ENCODE results near the gene RETREG3. TPM values are rescaled to one million over a fixed set of nuclear protein-coding genes. Genes with fewer than 3 reads are reported as not detected.

The RETREG3 gene
- total and polyA plus RNA-seq, 2 experiments from 2014 or later: 8.0 to 38.2 TPM

- TF ChIP-seq CREB1 (CRISPR knock-in tag; IDR thresholded peaks at IDR 0.05; ENCODE audit: low read depth): no peak
- TF ChIP-seq REST (IDR thresholded peaks at IDR 0.05; ENCODE audit: unreplicated experiment): no peak
Observed at GRCh38 chr17:42581744-42582270, 27.4 kb downstream of the RETREG3 start (continued).

DNA sequence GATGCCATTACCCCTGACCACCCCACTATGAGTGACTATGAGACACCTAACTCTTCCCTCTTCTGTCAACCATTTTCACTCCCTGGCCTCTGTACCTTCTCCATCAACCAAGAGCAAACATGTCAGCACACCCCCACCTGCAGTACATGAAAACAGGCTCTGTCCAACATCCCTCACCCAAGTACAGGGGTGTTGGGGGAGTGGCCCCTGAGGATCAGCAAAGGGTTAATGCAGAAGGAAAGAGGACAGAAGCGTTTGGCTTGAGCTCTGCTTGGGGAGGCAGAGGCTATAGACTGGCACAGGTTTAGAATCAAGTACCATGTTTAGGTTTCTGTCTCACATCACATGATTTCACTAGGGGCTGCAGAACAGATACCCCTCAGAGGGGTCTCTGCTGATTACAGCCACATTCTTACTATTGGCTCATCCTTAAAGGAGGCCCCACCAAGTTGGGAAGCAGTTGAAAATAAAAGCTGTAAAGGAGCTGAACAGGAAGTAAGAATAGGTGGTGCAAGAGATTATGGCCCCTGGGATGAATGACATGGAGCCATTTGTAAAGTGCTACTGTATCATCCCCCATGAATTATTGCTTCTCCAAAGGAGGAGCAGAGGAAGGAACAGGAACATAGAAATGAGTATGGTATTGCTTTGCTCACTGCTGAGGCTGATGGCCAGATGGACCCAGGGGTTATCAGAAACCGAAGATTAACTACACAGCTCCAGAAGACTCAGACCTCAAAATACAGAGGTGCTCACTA is 29.2 kb downstream of the RETREG3 start:
- peak overlapping the region; percentile 26; the same call in 1 of the 3 replicates for H3K4me3 Mint-ChIP-seq
- Histone ChIP-seq H2AFZ (no peak overlapping the region), H4K20me1 (replicated peaks; ENCODE audit: insufficient read depth) (0 out of 2 replicates have a peak, but pooled peaks cover 10% of the 10 kb centered on the region), H3K9me2 (ENCODE audit: insufficient read depth) (no peaks in the 10 kb centered on the region), H3K4me3 (no peak overlapping the region), H3K4me2 (no peak overlapping the region), H3K27me3 (ENCODE audit: insufficient read depth) (no peaks in the 10 kb centered on the region), H3K4me1 (ENCODE audit: insufficient read depth) (peaks cover 8% of the 10 kb centered on the region), H3K36me3 (ENCODE audit: insufficient read depth) (peaks cover 16% of the 10 kb centered on the region), H3F3A (replicated peaks; ENCODE audit: low read depth) (peaks cover 21% of the 10 kb centered on the region), H3K79me2 (replicated peaks; ENCODE audit: insufficient read depth) (peaks cover 17% of the 10 kb centered on the region), H3K27ac (ENCODE audit: low read depth) (no peak overlapping the region)
- ATAC-seq: no peak
- H3K27ac Mint-ChIP-seq: peak overlapping the region; percentile 33; the same call in 1 of the 2 replicates
- H3K9me3 Mint-ChIP-seq: no peaks in the 10 kb centered on the region
- H3K36me3 Mint-ChIP-seq (ENCODE audit: low read depth): peaks cover 58% of the 10 kb centered on the region
- no peak for DNase-seq (ENCODE audit: low spot score)
- no peak for TF ChIP-seq NANOG (IDR thresholded peaks at IDR 0.05; ENCODE audit: borderline replicate concordance)
- TF ChIP-seq ZNF331 (CRISPR knock-in tag; IDR thresholded peaks at IDR 0.05; ENCODE audit: low read depth): no peak
- no peak for TF ChIP-seq EZH2 (IDR thresholded peaks at IDR 0.05; ENCODE audit: low read depth, unreplicated experiment)
- no peak for TF ChIP-seq CREB1 (CRISPR knock-in tag; IDR thresholded peaks at IDR 0.05; ENCODE audit: low read depth)
- H3K27me3 Mint-ChIP-seq (ENCODE audit: insufficient read depth, low read depth, poor library complexity): peaks cover 14% of the 10 kb centered on the region
- H3K4me1 Mint-ChIP-seq: peaks cover 21% of the 10 kb centered on the region

GRCh38 chr17:42578282-42578869 is 30.8 kb downstream of the RETREG3 start:
- Histone ChIP-seq H3K27ac (ENCODE audit: low read depth) (peak overlapping the region; percentile 79; the same call in 1 of the 2 replicates), H3K4me2 (peak overlapping the region; percentile 85), H3K36me3 (ENCODE audit: insufficient read depth) (peaks cover 25% of the 10 kb centered on the region), H3K4me1 (ENCODE audit: insufficient read depth) (peaks cover 8% of the 10 kb centered on the region), H3K79me2 (replicated peaks; ENCODE audit: insufficient read depth) (peaks cover 17% of the 10 kb centered on the region), H2AFZ (no peak overlapping the region; the same call in 1 of the 2 replicates), H4K20me1 (replicated peaks; ENCODE audit: insufficient read depth) (peaks cover 10% of the 10 kb centered on the region; the same call in 1 of the 2 replicates), H3K27me3 (ENCODE audit: insufficient read depth) (no peaks in the 10 kb centered on the region), H3K4me3 (peak overlapping the region; percentile 86), H3F3A (replicated peaks; ENCODE audit: low read depth) (peaks cover 34% of the 10 kb centered on the region), H3K9me2 (ENCODE audit: insufficient read depth) (no peaks in the 10 kb centered on the region)
- ATAC-seq: peak; percentile 83
- H3K27me3 Mint-ChIP-seq (ENCODE audit: insufficient read depth, low read depth, poor library complexity): peaks cover 14% of the 10 kb centered on the region
- DNase-seq (ENCODE audit: low spot score): peak; percentile 96
- H3K36me3 Mint-ChIP-seq (ENCODE audit: low read depth): peaks cover 55% of the 10 kb centered on the region
- peak overlapping the region; percentile 93 for H3K27ac Mint-ChIP-seq
- peaks cover 21% of the 10 kb centered on the region for H3K4me1 Mint-ChIP-seq
- peak overlapping the region; percentile 93 for H3K4me3 Mint-ChIP-seq
- no peaks in the 10 kb centered on the region for H3K9me3 Mint-ChIP-seq
- TF ChIP-seq, protein P1, sequence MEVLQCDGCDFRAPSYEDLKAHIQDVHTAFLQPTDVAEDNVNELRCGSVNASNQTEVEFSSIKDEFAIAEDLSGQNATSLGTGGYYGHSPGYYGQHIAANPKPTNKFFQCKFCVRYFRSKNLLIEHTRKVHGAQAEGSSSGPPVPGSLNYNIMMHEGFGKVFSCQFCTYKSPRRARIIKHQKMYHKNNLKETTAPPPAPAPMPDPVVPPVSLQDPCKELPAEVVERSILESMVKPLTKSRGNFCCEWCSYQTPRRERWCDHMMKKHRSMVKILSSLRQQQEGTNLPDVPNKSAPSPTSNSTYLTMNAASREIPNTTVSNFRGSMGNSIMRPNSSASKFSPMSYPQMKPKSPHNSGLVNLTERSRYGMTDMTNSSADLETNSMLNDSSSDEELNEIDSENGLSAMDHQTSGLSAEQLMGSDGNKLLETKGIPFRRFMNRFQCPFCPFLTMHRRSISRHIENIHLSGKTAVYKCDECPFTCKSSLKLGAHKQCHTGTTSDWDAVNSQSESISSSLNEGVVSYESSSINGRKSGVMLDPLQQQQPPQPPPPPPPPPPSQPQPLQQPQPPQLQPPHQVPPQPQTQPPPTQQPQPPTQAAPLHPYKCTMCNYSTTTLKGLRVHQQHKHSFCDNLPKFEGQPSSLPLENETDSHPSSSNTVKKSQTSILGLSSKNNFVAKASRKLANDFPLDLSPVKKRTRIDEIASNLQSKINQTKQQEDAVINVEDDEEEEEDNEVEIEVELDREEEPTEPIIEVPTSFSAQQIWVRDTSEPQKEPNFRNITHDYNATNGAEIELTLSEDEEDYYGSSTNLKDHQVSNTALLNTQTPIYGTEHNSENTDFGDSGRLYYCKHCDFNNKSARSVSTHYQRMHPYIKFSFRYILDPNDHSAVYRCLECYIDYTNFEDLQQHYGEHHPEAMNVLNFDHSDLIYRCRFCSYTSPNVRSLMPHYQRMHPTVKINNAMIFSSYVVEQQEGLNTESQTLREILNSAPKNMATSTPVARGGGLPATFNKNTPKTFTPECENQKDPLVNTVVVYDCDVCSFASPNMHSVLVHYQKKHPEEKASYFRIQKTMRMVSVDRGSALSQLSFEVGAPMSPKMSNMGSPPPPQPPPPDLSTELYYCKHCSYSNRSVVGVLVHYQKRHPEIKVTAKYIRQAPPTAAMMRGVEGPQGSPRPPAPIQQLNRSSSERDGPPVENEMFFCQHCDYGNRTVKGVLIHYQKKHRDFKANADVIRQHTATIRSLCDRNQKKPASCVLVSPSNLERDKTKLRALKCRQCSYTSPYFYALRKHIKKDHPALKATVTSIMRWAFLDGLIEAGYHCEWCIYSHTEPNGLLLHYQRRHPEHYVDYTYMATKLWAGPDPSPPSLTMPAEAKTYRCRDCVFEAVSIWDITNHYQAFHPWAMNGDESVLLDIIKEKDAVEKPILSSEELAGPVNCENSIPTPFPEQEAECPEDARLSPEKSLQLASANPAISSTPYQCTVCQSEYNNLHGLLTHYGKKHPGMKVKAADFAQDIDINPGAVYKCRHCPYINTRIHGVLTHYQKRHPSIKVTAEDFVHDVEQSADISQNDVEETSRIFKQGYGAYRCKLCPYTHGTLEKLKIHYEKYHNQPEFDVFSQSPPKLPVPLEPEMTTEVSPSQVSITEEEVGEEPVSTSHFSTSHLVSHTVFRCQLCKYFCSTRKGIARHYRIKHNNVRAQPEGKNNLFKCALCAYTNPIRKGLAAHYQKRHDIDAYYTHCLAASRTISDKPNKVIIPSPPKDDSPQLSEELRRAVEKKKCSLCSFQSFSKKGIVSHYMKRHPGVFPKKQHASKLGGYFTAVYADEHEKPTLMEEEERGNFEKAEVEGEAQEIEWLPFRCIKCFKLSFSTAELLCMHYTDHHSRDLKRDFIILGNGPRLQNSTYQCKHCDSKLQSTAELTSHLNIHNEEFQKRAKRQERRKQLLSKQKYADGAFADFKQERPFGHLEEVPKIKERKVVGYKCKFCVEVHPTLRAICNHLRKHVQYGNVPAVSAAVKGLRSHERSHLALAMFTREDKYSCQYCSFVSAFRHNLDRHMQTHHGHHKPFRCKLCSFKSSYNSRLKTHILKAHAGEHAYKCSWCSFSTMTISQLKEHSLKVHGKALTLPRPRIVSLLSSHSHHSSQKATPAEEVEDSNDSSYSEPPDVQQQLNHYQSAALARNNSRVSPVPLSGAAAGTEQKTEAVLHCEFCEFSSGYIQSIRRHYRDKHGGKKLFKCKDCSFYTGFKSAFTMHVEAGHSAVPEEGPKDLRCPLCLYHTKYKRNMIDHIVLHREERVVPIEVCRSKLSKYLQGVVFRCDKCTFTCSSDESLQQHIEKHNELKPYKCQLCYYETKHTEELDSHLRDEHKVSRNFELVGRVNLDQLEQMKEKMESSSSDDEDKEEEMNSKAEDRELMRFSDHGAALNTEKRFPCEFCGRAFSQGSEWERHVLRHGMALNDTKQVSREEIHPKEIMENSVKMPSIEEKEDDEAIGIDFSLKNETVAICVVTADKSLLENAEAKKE (CRISPR knock-in tag; IDR thresholded peaks at IDR 0.05): no peak
